GM12878 (cell line): ENCODE data around the gene GPX7.

Experiments
- BACH1 ChIP-seq: fragments of 450-650 bp; IDR thresholded peaks from 2 replicates; pipeline ENCODE4 v1.6.1; 2017; ENCODE audit warnings: mild to moderate bottlenecking, borderline replicate concordance
- CREB1 ChIP-seq: IDR thresholded peaks from 2 replicates; pipeline ENCODE4 v1.6.1; 2012; ENCODE audit warnings: low read depth, mild to moderate bottlenecking, inconsistent platforms
- EZH2 ChIP-seq: IDR thresholded peaks from 2 replicates; pipeline ENCODE4 v1.6.1; 2012; ENCODE audit warnings: low read depth, mild to moderate bottlenecking, control low read depth, inconsistent platforms, low read length, borderline replicate concordance; ENCODE audit not compliant: control insufficient read depth
- GABPA ChIP-seq: IDR thresholded peaks from 2 replicates; pipeline ENCODE4 v1.6.1; 2014; ENCODE audit warnings: antibody characterized with exemption, low read depth, mild to moderate bottlenecking, inconsistent platforms
- MEF2B ChIP-seq: fragments of 450-650 bp; IDR thresholded peaks from 2 replicates; pipeline ENCODE4 v1.6.1; 2018; ENCODE audit warnings: mild to moderate bottlenecking, moderate library complexity; ENCODE audit not compliant: partially characterized antibody, poor library complexity, severe bottlenecking
- POLR2A ChIP-seq: IDR thresholded peaks from 2 replicates; pipeline ENCODE4 v1.6.1; 2011; ENCODE audit warnings: low read depth, mild to moderate bottlenecking, low read length
- POLR2AphosphoS5 ChIP-seq: IDR thresholded peaks from 2 replicates; pipeline ENCODE4 v1.6.1; 2011; ENCODE audit warnings: mild to moderate bottlenecking, low read length, inconsistent platforms
- RELA ChIP-seq: fragments of 450-650 bp; IDR thresholded peaks from 2 replicates; pipeline ENCODE4 v1.8.0; 2014; ENCODE audit warnings: borderline replicate concordance; ENCODE audit not compliant: partially characterized antibody
- SMC3 ChIP-seq: IDR thresholded peaks from 2 replicates; pipeline ENCODE4 v1.6.1; 2011; ENCODE audit warnings: low read length, improper control_type of control experiment, borderline replicate concordance
- TCF12 ChIP-seq: IDR thresholded peaks from 2 replicates; pipeline ENCODE4 v1.6.1; 2011; ENCODE audit warnings: low read depth, mild to moderate bottlenecking, low read length
- TF ChIP-seq, protein P1 (sequence below), 3 experiments: IDR thresholded peaks in 2 of 3; conservative IDR thresholded peaks in 1 of 3; 2 replicates each; pipeline ENCODE4 v1.5.1; 2011; ENCODE audit warnings: low read depth in 3 of 3, low read length in 3 of 3, mild to moderate bottlenecking in 3 of 3, control low read depth in 2 of 3, moderate library complexity in 2 of 3, inconsistent platforms in 1 of 3, mixed read lengths in 1 of 3; ENCODE audit not compliant: control insufficient read depth in 2 of 3, insufficient read depth in 1 of 3; ENCODE audit errors: extremely low read depth in 1 of 3
- TF ChIP-seq, protein P2 (sequence below): fragments of 450-650 bp; IDR thresholded peaks from 2 replicates; pipeline ENCODE4 v1.6.1; 2016; ENCODE audit warnings: mild to moderate bottlenecking
- TF ChIP-seq, protein P3 (sequence below): IDR thresholded peaks from 2 replicates; pipeline ENCODE4 v1.6.1; 2012; ENCODE audit warnings: mild to moderate bottlenecking, low read depth, low read length

DNA sequence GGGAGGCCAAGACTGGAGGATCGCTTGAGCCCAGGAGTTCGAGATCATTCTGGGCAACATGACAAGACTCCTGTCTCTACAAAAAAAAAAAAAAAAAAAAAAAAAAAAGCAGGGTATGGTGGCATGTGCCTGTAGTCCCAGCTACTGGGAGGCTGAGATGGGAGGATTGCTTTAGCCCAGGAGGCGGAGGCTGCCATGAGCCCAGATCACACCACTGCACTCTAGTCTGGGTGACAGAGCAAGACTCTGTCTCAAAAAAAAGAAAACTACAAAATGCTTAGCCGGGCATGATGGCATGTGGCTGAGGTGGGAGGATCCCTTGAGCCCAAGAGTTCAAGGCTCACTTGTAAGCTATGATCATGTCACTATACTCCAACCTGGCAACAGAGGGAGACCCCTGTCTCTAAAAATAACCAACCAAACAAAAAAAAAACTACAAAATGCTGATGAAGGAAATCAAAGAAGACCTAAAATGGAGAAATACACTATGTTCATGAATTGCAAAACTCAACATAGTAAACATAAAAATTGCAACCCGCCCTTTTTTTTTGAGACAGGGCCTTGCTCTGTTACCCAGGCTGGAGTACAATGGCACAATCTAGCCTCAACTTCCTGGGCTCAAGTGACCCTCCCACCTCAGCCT, 51.2 kb downstream of the GPX7 start:
- TF ChIP-seq, protein P1, sequence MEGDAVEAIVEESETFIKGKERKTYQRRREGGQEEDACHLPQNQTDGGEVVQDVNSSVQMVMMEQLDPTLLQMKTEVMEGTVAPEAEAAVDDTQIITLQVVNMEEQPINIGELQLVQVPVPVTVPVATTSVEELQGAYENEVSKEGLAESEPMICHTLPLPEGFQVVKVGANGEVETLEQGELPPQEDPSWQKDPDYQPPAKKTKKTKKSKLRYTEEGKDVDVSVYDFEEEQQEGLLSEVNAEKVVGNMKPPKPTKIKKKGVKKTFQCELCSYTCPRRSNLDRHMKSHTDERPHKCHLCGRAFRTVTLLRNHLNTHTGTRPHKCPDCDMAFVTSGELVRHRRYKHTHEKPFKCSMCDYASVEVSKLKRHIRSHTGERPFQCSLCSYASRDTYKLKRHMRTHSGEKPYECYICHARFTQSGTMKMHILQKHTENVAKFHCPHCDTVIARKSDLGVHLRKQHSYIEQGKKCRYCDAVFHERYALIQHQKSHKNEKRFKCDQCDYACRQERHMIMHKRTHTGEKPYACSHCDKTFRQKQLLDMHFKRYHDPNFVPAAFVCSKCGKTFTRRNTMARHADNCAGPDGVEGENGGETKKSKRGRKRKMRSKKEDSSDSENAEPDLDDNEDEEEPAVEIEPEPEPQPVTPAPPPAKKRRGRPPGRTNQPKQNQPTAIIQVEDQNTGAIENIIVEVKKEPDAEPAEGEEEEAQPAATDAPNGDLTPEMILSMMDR (IDR thresholded peaks at IDR 0.05 in 2 of 3, conservative IDR thresholded peaks at IDR 0.05 in 1 of 3; ENCODE audit: control insufficient read depth in 2 of 3, extremely low read depth in 1 of 3, insufficient read depth in 1 of 3, low read depth in 3 of 3, low read length in 3 of 3): no peak
- TF ChIP-seq RELA (no peak), MEF2B (no peak), GABPA (no peak), CREB1 (no peak), SMC3 (no peak), TCF12 (no peak), POLR2A (no peak), BACH1 (no peak), EZH2 (no peak), POLR2AphosphoS5 (no peak)
- TF ChIP-seq, protein P2, sequence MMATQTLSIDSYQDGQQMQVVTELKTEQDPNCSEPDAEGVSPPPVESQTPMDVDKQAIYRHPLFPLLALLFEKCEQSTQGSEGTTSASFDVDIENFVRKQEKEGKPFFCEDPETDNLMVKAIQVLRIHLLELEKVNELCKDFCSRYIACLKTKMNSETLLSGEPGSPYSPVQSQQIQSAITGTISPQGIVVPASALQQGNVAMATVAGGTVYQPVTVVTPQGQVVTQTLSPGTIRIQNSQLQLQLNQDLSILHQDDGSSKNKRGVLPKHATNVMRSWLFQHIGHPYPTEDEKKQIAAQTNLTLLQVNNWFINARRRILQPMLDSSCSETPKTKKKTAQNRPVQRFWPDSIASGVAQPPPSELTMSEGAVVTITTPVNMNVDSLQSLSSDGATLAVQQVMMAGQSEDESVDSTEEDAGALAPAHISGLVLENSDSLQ: no peak
- TF ChIP-seq, protein P3, sequence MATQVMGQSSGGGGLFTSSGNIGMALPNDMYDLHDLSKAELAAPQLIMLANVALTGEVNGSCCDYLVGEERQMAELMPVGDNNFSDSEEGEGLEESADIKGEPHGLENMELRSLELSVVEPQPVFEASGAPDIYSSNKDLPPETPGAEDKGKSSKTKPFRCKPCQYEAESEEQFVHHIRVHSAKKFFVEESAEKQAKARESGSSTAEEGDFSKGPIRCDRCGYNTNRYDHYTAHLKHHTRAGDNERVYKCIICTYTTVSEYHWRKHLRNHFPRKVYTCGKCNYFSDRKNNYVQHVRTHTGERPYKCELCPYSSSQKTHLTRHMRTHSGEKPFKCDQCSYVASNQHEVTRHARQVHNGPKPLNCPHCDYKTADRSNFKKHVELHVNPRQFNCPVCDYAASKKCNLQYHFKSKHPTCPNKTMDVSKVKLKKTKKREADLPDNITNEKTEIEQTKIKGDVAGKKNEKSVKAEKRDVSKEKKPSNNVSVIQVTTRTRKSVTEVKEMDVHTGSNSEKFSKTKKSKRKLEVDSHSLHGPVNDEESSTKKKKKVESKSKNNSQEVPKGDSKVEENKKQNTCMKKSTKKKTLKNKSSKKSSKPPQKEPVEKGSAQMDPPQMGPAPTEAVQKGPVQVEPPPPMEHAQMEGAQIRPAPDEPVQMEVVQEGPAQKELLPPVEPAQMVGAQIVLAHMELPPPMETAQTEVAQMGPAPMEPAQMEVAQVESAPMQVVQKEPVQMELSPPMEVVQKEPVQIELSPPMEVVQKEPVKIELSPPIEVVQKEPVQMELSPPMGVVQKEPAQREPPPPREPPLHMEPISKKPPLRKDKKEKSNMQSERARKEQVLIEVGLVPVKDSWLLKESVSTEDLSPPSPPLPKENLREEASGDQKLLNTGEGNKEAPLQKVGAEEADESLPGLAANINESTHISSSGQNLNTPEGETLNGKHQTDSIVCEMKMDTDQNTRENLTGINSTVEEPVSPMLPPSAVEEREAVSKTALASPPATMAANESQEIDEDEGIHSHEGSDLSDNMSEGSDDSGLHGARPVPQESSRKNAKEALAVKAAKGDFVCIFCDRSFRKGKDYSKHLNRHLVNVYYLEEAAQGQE: no peak
